Myocyte (in vitro differentiated cells): ENCODE results near the gene EHMT2. TPM values are rescaled to one million over a fixed set of nuclear protein-coding genes. Genes with fewer than 3 reads are reported as not detected.
"Not testable (repeated sequence)": the region's sequence is repeated elsewhere in the genome, so short reads cannot be mapped to it uniquely, and the experiment has no call there.

Source experiments
- DNase-seq: peaks from one replicate; pipeline ENCODE4 v3.0.0-alpha.2; 2012; ENCODE audit warnings: low read depth
- total RNA-seq: library from RNA; depleted of rRNA; stranded (reverse); fragments of >200 nt; gene quantifications from 2 replicates; pipeline ENCODE4 v1.2.3, GENCODE V29; 2014

Gene EHMT2
- total RNA-seq, 1 donor from 2014 or later = 33.7 TPM

- no peak for DNase-seq
These were observed 26.3 kb downstream of the EHMT2 start for GRCh38 chr6:31871046-31871659.

- no peak for DNase-seq
These were observed 27.0 kb downstream of the EHMT2 start for GRCh38 chr6:31870385-31870921.

GRCh38 chr6:31869343-31869742 lies 28.2 kb downstream of the EHMT2 start:
- DNase-seq = no peak

DNA sequence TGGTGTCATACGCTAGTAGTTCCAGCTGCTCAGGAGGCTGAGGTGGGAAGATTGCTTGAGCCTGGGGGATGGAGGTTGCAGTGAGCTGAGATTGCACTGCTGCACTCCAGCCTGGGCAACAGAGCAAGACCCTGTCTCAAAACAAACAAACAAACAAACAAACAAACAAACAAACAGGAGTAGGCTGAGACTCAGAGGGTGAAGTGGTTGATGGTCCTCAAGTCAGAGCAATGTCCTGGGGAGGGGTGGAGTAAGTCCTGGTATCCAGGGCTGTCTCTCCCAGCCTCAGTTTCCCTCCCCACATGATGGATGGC lies 28.9 kb downstream of the EHMT2 start:
- not testable (repeated sequence) for DNase-seq

- DNase-seq = no peak
These were observed 32.0 kb downstream of the EHMT2 start for GRCh38 chr6:31865205-31866118.

DNA sequence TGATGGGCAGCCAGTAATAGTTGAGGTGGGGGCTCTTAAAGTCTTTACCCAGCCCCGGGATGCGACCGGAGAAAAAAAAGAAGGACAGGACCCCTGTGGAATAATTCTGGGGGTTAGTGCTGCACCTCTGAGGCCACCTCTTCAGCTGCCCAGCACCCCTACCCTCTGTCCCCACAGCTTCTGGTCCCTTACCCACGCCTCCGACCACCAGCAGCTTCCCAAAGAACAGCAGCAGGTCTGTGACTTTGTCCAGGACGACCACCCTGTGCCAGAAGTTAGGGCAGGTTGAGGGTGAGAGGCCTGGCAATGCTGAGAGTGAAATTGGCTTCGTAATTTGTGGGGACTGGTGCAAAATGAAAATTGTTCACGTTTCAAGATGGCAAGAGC lies 32.7 kb downstream of the EHMT2 start:
- no peak for DNase-seq

- not testable (repeated sequence) for DNase-seq
These were observed 33.4 kb downstream of the EHMT2 start for GRCh38 chr6:31864123-31864562.

DNA sequence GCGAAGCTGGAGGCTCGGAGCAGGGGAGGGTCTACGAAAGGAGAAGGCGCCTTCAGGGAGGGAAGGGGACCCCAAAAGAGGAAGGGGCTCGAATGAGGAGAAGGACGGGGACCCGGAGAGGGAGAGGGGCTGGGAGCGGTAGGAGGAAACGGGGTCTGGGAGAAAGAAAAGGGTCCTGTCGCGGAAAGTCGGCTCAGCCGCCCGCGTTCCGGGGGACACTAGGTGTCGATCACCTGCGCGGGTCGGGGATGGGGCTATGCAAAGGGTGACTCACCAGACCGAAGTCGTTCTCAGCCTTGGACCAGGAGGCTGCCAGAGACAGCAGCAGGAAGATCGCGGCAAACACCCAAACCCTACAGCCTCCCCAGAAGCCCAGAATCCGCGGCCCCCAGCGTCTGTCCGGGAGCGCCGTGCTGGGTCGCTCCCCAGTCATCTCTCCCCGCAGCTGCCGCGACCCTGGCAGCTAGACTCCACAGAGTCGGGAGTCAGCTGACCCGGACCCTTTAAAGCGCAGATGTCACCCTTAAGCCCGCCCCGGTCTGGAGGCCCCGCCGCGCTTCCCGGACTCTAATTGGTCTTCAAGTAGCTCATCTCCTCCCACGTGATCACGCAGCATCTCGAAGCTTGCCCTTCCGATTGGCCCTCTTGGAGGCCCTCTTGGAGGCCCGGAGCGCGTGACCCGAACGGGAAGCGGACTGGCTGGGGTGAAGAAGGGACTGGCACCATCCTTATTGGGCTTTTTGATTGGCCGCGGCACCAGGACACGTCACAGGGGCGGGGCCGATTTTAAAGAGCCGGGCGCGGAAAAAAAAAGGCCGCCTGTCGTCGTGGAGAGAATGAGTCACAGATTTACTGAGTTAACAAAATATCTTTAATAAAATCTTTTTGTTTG lies 34.9 kb downstream of the EHMT2 start, which contains the start of gene NEU1:
TSS of gene NEU1 (minus strand) at position 478 of the 892 bp plus-strand sequence. CDS start at position 433, 45 bp downstream.
- peak; percentile 100 for DNase-seq

DNA sequence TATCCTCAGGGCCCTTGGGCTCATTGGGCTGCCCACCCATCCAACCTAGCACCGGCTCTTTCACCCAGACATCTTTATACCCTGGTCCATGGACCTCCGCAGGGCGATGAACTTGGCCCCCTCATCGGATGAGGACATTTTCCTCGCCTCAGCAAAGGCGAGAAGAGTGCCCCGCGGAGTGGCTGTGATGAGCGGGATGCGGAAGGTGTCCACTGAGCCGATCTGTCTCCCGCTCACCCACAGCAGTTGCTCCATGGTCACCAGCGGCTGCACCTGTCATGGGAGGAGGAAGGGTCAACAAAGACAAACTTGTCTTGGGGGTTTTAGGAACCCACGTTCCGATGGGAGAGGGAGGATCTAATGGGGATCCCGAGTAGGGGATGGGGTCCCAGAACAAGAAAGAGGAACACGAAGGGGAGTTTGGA lies 35.6 kb downstream of the EHMT2 start:
- DNase-seq = peak; percentile 65

DNA sequence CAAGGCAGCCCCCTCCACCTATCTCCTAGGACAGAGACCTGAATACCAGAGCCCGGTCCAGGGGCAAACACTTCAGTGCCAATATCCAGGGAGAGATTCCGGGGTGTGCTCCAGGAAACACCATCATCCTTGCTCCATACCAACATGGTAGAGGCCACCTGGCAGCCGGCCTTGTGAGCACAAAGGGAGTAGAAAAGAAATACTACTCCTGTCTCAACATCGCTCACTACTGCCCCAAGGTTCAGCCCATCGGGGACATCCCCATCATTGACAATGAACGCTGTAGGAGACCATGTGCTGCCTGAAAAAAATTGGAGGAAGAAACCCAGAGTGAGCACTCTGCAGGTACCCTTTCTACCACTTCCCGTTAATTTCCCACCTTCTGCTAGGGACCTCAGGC lies 36.3 kb downstream of the EHMT2 start:
- no peak for DNase-seq

DNA sequence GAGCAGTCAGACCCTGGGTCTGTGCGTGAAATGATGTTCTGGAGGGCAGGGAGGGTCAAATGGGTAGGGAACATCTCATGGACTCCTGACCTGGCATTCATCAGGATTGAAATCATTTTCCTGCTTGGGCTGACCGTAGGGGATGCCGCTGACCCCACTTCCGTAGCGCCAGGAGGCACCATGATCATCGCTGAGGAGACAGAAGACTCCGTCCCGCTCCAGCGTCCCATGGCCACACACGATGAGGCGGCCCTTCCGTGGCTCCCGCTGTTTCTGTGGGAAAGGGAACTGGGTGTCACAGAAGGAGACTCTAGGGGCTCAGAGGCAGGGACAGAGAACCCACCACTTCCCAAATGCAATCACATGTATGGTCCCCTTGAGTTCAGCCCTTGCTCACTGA lies 37.1 kb downstream of the EHMT2 start:
- no peak for DNase-seq

DNA sequence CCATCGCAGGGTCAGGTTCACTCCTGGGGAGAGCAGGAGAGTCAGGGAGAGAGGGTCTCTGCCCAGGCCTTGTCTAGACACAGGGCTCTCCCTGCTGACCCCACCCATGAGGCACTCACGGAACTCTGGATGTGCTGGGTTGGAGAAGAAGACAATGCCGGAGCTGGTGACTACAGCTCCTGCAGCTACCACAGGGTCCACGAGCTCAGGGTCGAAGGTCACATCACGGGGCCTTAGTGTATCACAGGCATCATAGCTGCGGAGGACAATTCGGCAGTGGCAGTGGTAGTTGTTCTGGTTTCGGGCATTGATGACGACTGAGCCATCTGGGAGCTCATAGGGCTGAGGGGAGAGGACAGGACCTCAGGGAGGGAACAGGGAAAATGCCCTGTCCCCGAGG lies 37.6 kb downstream of the EHMT2 start:
- no peak for DNase-seq

- no peak for DNase-seq
These were observed 38.8 kb downstream of the EHMT2 start for GRCh38 chr6:31858707-31859106.

DNA sequence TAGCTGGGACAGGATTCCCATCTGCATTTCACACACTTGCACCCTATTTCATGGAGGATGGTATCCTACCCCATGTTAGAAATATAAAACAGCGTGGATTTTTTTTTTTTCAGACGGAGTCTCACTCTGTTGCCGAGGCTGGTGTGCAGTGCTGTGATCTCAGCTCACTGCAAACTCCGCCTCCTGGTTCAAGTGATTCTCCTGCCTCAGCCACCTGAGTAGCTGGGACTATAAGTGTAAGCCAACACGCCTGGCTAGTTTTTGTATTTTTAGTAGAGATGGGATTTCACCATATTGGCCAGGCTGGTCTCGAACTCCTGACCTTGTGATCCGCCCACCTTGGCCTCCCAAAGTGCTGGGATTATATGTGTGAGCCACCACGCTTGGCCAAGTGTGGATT lies 39.7 kb downstream of the EHMT2 start:
- not testable (repeated sequence) for DNase-seq

DNA sequence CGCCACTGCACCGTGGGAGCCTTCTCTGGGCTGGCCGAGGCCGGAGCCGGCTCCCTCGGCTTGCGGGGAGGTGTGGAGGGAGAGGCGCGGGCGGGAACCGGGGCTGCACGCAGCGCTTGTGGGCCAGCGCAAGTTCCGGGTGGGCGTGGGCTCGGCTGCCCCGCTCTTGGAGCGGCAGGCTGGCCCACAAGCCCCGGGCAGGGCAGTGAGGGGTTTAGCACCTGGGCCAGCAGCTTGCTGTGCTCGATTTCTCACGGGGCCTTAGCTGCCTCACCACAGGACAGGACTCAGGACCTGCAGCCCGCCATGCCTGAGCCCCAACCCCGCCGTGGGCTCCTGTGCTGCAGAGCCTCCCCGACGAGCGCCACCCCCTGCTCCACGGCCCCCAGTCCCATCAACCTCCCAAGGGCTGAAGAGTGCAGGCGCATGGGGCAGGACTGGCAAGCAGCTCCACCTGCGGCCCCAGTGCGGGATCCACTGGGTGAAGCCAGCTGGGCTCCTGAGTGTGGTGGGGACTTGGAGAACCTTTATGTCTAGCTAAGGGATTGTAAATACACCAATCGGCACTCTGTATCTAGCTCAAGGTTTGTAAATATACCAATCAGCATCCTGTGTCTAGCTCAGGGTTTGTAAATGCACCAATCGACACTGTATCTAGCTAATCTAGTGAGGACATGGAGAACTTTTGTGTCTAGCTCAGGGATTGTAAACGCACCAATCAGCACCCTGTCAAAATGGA lies 45.3 kb downstream of the EHMT2 start:
- DNase-seq = not testable (repeated sequence)

GRCh38 chr6:31851485-31851832 lies 46.0 kb downstream of the EHMT2 start:
- no peak for DNase-seq

GRCh38 chr6:31850765-31851484 lies 46.6 kb downstream of the EHMT2 start:
- no peak for DNase-seq

- no peak for DNase-seq
These were observed 50.1 kb downstream of the EHMT2 start for GRCh38 chr6:31847276-31847978.

- no peak for DNase-seq
These were observed 53.0 kb downstream of the EHMT2 start for GRCh38 chr6:31844507-31844906.
